GM18508 (cell line): ENCODE measurements around the gene ANGPT4.

Source experiments
- ATAC-seq: cut with Tn5 transposase; IDR thresholded peaks from one replicate; pipeline ENCODE4 v1.9.1; 2021; ENCODE audit warnings: moderate number of reproducible peaks; ENCODE audit not compliant: insufficient read depth, unreplicated experiment

The ANGPT4 gene

DNA sequence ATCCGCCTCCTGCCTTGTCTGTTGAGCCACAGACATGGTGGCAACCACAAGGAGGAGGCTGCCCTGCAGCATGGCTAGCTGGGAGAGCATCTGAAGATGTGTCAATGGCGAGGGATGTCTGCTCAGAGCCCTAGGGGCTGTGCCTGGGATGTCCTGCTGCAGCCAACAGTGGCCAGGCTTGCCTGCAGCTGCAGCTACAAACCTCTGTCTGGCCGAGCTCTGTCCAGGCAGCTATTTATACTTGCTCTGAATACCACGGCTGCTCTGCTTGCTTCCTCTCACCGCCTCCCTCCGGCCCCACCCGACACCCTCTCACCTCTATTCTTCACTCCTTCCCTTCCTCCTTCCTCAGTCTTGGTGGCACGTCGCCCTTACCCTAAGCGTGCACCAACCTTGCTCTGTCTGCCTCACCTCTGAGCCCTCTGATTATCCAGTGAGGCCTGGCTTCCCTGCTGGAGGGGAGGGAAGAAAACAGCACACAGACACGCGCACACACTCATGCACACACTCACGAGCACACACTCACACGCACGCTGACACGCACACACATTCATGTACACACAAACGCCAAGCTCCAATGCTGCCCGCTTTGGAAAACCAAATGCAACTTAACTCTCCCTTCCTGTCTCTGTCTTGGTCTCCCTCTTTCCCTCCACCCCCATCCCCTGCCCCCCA is at the start of gene ANGPT4:
ANGPT4 (minus strand) TSS at position 210 of the 675 bp plus-strand sequence; CDS start at position 90, 120 bp downstream.
- ATAC-seq = no peak

GRCh38 chr20:963795-964194 is 47.7 kb upstream of the ANGPT4 start:
- ATAC-seq = no peak

- ATAC-seq = no peak
Measured at GRCh38 chr20:962683-963082, 46.5 kb upstream of the ANGPT4 start.

- no peak for ATAC-seq
Measured at GRCh38 chr20:962223-962622, 46.1 kb upstream of the ANGPT4 start.

DNA sequence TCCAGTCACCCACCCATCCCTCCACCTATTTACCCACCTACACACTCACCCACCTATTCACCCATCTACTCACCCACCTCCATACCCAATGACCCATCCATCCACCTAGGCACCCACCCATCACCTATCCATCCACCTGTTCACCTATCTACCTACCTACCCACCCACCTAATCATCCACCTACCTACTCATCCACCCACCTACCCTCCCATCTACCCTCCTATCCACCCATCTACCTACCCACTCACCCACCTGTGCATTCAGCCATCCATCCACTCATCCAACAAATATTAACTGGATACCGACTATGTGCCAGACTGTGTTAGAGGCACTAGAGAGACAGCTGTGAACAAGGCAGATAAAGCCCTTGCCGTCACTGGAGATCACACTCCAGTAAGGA is 45.6 kb upstream of the ANGPT4 start:
- no peak for ATAC-seq

- ATAC-seq = no peak
Measured at GRCh38 chr20:959996-960615, 44.0 kb upstream of the ANGPT4 start.

GRCh38 chr20:958936-959815 is 43.0 kb upstream of the ANGPT4 start:
- ATAC-seq = no peak

DNA sequence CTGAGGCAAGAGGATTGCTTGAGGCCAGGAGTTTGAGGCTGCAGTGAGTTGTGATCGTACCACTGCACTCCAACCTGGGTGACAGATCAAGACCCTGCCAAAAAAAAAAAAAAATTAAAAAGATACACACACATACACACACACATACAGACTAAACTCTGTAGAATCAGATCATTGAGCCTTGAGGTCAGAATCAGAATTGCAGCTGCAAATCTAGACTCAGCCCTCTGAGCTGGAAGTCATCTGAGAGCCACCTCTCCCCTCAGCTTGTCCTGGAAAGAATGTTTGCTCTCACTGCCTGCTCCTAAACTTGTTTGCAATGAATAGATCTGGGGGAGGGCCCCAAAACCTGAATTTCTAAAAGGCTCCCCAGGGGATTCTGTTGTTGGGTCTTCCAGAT is 41.4 kb upstream of the ANGPT4 start:
- no peak for ATAC-seq

GRCh38 chr20:956330-956951 is 40.3 kb upstream of the ANGPT4 start:
- ATAC-seq = no peak

DNA sequence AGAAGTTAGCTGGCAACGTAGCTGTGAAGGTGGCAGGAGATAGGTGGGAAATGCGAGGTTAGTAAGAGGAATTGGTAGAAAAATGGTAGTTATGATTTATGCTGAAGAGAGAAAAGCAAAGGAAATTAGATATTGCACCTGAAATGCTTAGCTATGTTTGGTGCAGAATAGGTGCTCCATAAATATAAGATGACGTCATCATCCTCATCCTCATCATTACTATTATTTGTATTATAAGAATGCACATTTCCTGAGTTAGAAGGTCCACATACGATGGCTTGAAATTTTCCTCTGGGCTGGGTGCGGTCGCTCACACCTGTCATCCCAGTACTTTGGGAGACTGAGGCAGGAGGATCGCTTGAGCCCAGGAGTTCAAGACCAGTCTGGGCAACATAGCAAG is 39.5 kb upstream of the ANGPT4 start:
- no peak for ATAC-seq

- no peak for ATAC-seq
Measured at GRCh38 chr20:955111-955510, 39.0 kb upstream of the ANGPT4 start.

DNA sequence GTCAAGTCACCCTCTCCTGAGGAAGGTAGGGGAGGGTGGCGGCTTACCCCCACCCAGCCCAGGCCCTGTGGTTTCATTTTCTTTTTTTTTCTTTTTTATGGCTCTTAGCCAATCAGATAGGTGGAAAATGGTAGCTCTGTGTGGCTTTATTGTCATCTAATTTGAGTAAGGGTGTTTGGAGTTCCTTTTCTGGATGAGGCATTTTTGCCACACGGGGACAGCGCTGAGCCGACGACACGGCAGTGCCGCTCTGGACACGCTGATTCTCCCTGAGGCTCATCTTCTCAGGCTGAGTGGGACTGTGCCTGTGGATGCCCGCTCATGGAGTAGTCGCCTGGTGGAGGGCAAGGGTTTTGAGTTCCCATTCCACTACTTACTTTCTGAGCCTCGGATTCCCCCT is 37.6 kb upstream of the ANGPT4 start:
- ATAC-seq = no peak

GRCh38 chr20:952196-952795 is 36.2 kb upstream of the ANGPT4 start:
- no peak for ATAC-seq

DNA sequence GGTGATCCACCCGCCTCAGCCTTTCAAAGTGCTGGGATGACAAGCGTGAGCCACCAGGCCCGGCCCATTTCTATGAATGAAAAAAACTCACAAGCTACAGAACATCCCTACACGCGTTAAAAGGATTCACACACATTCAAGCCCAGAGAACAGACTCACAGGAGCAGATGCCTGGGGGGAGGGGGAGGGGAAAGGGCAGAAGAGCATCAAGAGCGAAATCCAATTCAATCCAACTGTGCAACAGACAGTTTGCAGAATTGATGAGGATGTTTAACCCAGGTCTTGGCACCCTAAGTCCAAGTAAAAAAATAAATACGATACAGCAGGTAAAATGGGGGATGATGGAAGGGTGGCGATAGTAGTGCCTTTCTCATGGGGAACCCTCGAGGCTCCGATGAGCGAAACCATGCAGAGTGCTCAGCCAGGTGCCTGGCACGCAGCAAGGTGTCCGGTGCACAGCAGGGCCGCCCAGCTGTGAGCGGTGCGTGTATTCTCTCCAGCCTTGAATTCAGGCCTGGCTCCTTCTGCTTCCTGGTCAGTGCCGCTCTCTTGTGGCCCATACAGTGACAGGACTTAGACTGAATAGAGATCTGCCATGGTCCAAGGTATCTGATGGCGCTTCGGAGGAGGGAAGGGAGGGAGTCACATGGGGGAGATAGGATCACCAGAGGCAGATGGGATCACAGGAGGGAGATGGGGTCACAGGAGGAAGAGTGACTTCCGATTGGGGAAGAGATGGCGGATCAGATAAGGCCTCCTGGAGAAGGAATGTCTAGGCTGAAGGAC is 35.4 kb upstream of the ANGPT4 start:
- no peak for ATAC-seq

DNA sequence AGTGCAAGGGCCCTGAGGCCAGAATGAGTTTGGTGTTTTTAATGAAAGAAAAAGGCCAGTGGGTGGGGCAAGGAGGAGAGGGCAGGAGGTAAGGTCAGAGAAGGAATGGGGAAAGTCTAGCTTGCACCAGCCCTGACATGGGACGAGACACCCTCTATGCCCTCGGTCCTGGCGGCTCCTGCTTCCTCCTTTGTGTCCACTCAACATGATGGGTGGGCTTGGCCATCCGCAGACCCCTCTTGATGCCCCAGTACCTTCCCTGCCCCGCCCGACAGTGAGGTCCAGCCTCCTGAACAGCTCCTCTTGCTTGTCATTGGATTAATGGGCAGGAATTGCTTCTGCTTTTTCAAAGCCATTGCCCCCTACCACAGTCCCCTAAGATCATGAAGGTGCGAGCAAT is 33.6 kb upstream of the ANGPT4 start:
- no peak for ATAC-seq

GRCh38 chr20:946826-947225 is 30.7 kb upstream of the ANGPT4 start:
- ATAC-seq = no peak

DNA sequence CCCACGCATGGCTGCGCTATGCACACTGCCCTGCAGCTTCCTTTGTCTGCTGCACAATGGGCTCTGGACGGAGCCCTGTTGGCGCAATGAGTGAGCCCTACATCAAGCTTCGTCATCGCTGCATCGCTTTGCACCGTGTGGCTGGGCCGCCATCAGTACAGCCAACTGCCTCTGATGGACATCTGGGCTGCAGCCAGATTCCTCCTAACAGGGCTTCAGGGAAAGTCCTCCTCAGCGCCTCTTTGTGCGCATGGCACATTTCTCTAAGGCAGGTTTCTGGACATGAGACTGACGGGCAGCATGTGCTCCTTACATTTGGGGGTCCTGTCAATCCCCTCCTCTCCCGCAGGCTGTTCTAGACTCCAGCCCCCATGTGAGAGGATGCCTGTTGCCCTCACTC is 29.7 kb upstream of the ANGPT4 start:
- ATAC-seq = no peak

DNA sequence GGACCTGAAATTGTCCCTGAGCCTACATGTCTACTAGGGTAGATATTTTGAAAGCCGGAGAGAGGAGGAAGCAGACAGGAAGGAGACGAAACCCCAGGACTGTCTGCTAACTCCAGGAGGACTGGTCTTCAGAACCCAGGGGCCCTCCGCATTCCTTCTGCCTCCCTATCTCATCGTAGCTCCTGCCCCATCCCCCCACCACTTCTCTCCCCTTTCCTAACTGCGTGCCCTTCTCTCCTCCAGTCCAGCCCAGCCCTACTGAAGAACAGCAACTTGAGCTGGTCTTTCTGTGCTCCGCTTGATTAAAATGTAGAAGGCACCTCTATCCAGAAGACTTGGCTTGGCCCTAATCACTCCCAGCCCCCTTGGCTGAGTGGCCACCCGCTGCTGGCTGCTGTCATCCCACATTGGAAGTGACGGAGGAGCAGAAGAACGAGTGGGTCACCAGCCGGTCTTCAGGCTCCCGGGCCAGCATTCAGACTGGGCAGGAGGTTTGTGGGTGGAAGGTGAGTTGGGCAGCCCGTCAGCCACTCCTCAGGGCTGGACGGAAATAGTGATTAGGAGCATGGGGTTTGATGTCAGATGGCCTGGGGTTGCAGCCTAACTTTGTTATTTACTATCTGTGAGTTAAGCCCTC is 28.8 kb upstream of the ANGPT4 start:
- ATAC-seq = no peak

DNA sequence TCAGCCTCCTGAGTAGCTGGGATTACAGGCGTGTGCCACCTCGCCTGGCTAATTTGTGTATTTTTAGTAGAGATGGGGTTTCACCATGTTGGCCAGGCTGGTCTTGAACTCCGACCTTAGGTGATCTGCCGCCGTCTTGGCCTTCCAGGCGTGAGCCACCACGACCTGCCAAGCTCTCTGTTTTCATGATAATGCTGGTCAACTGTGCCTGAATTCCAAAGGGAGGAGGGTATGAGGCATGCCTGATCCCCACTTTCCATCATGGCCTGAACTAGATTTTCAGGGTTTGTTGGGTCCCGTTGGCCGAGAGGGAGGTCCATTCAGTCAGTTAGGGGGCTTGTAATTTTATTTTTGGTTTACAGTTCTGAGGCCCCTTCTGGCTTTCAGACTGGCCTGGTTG is 28.0 kb upstream of the ANGPT4 start:
- no peak for ATAC-seq
